Mesothelial cell of epicardium (in vitro differentiated cells): ENCODE measurements around the gene ITIH3. TPM values are rescaled to one million over a fixed set of nuclear protein-coding genes. Genes with fewer than 3 reads are reported as not detected.

Source experiments
- DNase-seq, 2 experiments: peaks; one replicate each; pipeline ENCODE4 v3.0.0; 2021; ENCODE audit warnings: low spot score in 2 of 2; ENCODE audit not compliant: unreplicated experiment in 2 of 2
- H3K27ac Mint-ChIP-seq: 2 replicates; pipeline ENCODE4 v1.8.0; 2021; ENCODE audit warnings: mixed read lengths
- H3K27me3 Mint-ChIP-seq: 2 replicates; pipeline ENCODE4 v1.8.0; 2021; ENCODE audit warnings: low read depth, mixed read lengths
- H3K36me3 Mint-ChIP-seq: 2 replicates; pipeline ENCODE4 v1.8.0; 2021; ENCODE audit warnings: mixed read lengths
- H3K4me1 Mint-ChIP-seq: 2 replicates; pipeline ENCODE4 v1.8.0; 2021; ENCODE audit warnings: mixed read lengths
- H3K4me3 Mint-ChIP-seq: 2 replicates; pipeline ENCODE4 v1.8.0; 2021; ENCODE audit warnings: mild to moderate bottlenecking, moderate library complexity, mixed read lengths
- H3K9me3 Mint-ChIP-seq: 2 replicates; pipeline ENCODE4 v1.8.0; 2021; ENCODE audit warnings: mixed read lengths
- total RNA-seq: library from RNA; stranded (reverse); gene quantifications from 3 replicates; pipeline ENCODE4 v1.2.1, GENCODE V29; 2021
- TF ChIP-seq, protein P1 (sequence below): fragments of 200-600 bp; sonication (generic); IDR thresholded peaks from one replicate; pipeline ENCODE4 v1.5.0; 2021; ENCODE audit warnings: antibody characterized with exemption; ENCODE audit not compliant: unreplicated experiment

ITIH3 gene
- total RNA-seq, 1 donor from 2014 or later, result 22.4 TPM

DNA sequence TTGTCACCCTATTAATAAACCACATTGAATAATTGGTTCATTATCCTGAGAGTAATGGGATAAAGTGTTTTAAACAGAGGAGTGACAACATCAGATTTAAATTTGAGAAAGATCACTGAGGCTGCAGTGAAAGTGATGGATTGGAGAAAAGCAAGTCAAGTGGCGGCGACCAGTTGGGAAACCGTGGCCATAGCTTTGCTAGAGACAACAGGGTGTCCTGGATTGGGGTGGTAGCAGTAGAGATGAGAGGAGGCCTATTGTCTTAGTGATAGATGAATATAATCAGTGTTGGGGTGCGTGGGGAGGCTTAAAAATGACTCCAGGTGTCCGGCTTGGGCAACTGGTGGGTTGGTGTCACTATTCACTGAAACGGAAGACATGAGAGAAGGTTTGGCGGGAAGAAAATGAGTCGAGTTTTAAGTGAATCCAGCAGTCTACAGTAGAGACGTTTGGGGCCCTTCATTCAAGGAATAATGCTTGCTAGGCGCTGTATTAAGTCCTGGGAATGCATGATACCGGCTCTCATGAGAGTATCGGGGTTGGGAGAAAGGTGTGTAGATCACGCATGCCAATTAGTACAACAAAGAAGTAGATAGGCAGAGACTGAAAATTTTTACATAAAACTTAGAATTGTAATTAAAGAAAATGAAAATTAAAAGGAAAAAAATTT, 24.7 kb upstream of the ITIH3 start:
- DNase-seq, result no peak
- Mint-ChIP-seq H3K27me3 (no peaks in the 10 kb centered on the region), H3K36me3 (peaks cover 14% of the 10 kb centered on the region), H3K9me3 (no peaks in the 10 kb centered on the region), H3K4me1 (peaks cover 13% of the 10 kb centered on the region), H3K4me3 (peak overlapping the region; percentile 94), H3K27ac (peak overlapping the region; percentile 90)
- TF ChIP-seq, protein P1, sequence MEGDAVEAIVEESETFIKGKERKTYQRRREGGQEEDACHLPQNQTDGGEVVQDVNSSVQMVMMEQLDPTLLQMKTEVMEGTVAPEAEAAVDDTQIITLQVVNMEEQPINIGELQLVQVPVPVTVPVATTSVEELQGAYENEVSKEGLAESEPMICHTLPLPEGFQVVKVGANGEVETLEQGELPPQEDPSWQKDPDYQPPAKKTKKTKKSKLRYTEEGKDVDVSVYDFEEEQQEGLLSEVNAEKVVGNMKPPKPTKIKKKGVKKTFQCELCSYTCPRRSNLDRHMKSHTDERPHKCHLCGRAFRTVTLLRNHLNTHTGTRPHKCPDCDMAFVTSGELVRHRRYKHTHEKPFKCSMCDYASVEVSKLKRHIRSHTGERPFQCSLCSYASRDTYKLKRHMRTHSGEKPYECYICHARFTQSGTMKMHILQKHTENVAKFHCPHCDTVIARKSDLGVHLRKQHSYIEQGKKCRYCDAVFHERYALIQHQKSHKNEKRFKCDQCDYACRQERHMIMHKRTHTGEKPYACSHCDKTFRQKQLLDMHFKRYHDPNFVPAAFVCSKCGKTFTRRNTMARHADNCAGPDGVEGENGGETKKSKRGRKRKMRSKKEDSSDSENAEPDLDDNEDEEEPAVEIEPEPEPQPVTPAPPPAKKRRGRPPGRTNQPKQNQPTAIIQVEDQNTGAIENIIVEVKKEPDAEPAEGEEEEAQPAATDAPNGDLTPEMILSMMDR, result no peak

DNA sequence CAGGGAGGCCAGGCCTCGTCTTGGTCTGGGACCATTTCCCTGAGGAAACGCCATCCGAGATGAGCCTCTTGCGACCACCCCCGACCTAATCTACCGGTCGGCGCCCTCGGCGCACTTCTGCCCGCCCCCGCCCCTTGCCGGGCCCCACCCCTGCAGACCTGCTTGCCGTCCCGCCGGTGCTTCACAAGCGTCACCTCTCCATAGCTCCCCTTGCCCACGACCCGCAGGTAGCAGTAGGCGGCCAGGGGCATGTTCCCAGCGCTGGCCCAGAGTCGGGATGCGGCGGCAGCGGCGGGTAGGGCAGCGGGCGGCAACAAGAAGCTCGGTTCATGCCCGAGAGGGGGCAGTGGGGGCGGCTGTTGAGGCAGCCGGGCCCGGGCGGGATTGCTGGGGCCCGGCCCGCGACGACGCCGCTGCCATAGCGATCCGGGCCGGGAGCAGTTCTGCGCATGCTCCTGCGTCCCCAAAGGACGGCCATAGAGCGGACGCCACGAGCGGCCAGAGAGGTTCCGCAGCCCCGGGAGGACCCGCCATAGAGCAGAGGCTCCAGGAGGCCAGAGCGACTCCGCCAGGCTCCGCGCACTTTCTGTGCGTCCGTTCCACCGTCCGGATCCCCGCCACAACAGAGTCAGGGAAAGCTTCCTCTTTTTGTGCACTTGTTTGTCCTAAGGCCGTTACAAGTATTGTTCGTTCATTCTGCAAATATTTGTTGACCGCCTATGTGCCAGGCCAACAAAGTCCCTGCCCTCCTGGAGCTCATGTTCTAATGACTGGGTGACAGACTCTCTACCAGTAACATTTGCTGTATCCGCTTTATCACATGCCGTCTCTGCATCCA, 23.9 kb upstream of the ITIH3 start, which contains the start of gene NEK4:
TSS of gene NEK4 (minus strand) at position 445 of the 838 bp plus-strand sequence. CDS start at position 251, 194 bp downstream.
- H3K27ac Mint-ChIP-seq, result peak within 1 kb of the TSS; percentile 97
- TF ChIP-seq, protein P1, result no peak
- H3K27me3 Mint-ChIP-seq, result no peaks in the 10 kb centered on the region
- no peaks in the 10 kb centered on the region for H3K9me3 Mint-ChIP-seq
- H3K4me1 Mint-ChIP-seq, result peaks cover 13% of the 10 kb centered on the region
- H3K4me3 Mint-ChIP-seq, result peak within 1 kb of the TSS; percentile 94
- peaks cover 12% of the 10 kb centered on the region for H3K36me3 Mint-ChIP-seq
- peak; percentile 85 to 91 for DNase-seq

- TF ChIP-seq, protein P1, result no peak
- peaks cover 7% of the 10 kb centered on the region for H3K36me3 Mint-ChIP-seq
- DNase-seq, result no peak
- no peaks in the 10 kb centered on the region for H3K27me3 Mint-ChIP-seq
- H3K9me3 Mint-ChIP-seq, result no peaks in the 10 kb centered on the region
- H3K27ac Mint-ChIP-seq, result peak overlapping the region; percentile 97
- H3K4me3 Mint-ChIP-seq, result peak overlapping the region; percentile 94
- peaks cover 13% of the 10 kb centered on the region for H3K4me1 Mint-ChIP-seq
These were observed 23.3 kb upstream of the ITIH3 start for GRCh38 chr3:52771334-52771681.

- Mint-ChIP-seq H3K36me3 (peaks cover 7% of the 10 kb centered on the region), H3K4me3 (peak overlapping the region; percentile 94), H3K4me1 (peaks cover 13% of the 10 kb centered on the region), H3K27me3 (no peaks in the 10 kb centered on the region), H3K27ac (peak overlapping the region; percentile 97), H3K9me3 (no peaks in the 10 kb centered on the region)
- TF ChIP-seq, protein P1, result no peak
- no peak for DNase-seq
These were observed 22.9 kb upstream of the ITIH3 start for GRCh38 chr3:52771702-52772101.

GRCh38 chr3:52773361-52774065, 21.1 kb upstream of the ITIH3 start:
- DNase-seq, result no peak
- Mint-ChIP-seq H3K27me3 (peaks cover 3% of the 10 kb centered on the region), H3K4me3 (no peak overlapping the region), H3K36me3 (no peaks in the 10 kb centered on the region), H3K9me3 (no peaks in the 10 kb centered on the region), H3K27ac (no peak overlapping the region), H3K4me1 (peaks cover 13% of the 10 kb centered on the region)
- TF ChIP-seq, protein P1, result no peak
